ENCODE results near the gene MTX1.

DNA sequence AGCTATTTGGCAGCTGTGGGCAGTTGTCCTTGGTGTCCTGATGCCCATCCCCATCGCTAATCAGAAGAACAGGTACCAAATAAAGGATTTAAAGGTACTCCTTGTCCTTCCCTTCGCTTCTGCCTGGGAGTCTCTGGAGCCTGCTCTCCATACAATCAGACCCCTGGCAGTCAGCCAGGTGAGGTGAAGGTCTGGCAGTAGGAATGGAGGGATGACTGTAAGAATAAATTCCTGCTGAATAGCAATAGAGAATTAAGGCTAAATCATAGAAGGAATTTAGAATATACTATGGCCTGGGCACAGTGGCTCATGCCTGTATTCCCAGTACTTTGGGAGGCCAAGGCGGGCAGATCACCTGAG is 10.0 kb upstream of the MTX1 start:
- TF ChIP-seq POLR2A (IDR thresholded peaks at IDR 0.05; ENCODE audit: low read depth, low read length) (no peak), POLR2AphosphoS5 (IDR thresholded peaks at IDR 0.05; ENCODE audit: low read depth, low read length) (no peak), TAF1 (IDR thresholded peaks at IDR 0.05; ENCODE audit: low read depth, low read length) (no peak), SPI1 (IDR thresholded peaks at IDR 0.05; ENCODE audit: low read depth, low read length) (no peak), POU2F2 (IDR thresholded peaks at IDR 0.05; ENCODE audit: low read depth, low read length) (no peak), PAX5 (IDR thresholded peaks at IDR 0.05; ENCODE audit: insufficient read depth, low read length, severe bottlenecking) (no peak)
